ENCODE results near the gene OR2J2.
A peak's percentile ranks its signal among the peaks of the same experiment; 100 is the strongest.
"Not testable (repeated sequence)": the region's sequence is repeated elsewhere in the genome, so short reads cannot be mapped to it uniquely, and the experiment has no call there.

OR2J2 gene

GRCh38 chr6:29170607-29171006 lies at the start of gene OR2J2:
Gene OR2J2, plus strand, starts transcription at chr6:29170907. Its CDS starts 2,729 bp downstream, at chr6:29173636.
- DNase-seq: not testable (repeated sequence)

GRCh38 chr6:29129326-29130012 lies 41.2 kb upstream of the OR2J2 start:
- DNase-seq: peak; percentile 13

- no peak for DNase-seq
Measured at GRCh38 chr6:29130644-29131043, 40.1 kb upstream of the OR2J2 start.

- DNase-seq: no peak
Measured at GRCh38 chr6:29131691-29132090, 39.0 kb upstream of the OR2J2 start.

GRCh38 chr6:29137724-29138123 lies 33.0 kb upstream of the OR2J2 start:
- DNase-seq: no peak

GRCh38 chr6:29141606-29142005 lies 29.1 kb upstream of the OR2J2 start:
- no peak for DNase-seq

- no peak for DNase-seq
Measured at GRCh38 chr6:29142309-29142708, 28.4 kb upstream of the OR2J2 start.

GRCh38 chr6:29146179-29146578 lies 24.5 kb upstream of the OR2J2 start:
- DNase-seq: no peak

- no peak for DNase-seq
Measured at GRCh38 chr6:29147074-29147473, 23.6 kb upstream of the OR2J2 start.

GRCh38 chr6:29149444-29149843 lies 21.3 kb upstream of the OR2J2 start:
- not testable (repeated sequence) for DNase-seq

GRCh38 chr6:29153083-29153482 lies 17.6 kb upstream of the OR2J2 start:
- DNase-seq: no peak

GRCh38 chr6:29155182-29155581 lies 15.5 kb upstream of the OR2J2 start:
- not testable (repeated sequence) for DNase-seq

GRCh38 chr6:29159922-29160321 lies 10.8 kb upstream of the OR2J2 start:
- DNase-seq: not testable (repeated sequence)

- DNase-seq: not testable (repeated sequence)
Measured at GRCh38 chr6:29165571-29165970, 5.1 kb upstream of the OR2J2 start.

- no peak for DNase-seq
Measured at GRCh38 chr6:29171736-29172135, 1.0 kb downstream of the OR2J2 start.

GRCh38 chr6:29183594-29183993 lies 12.9 kb downstream of the OR2J2 start:
- no peak for DNase-seq

- DNase-seq: not testable (repeated sequence)
Measured at GRCh38 chr6:29188659-29189058, 18.0 kb downstream of the OR2J2 start.

- DNase-seq: no peak
Measured at GRCh38 chr6:29200767-29201662, 30.3 kb downstream of the OR2J2 start.

- no peak for DNase-seq
Measured at GRCh38 chr6:29201966-29202365, 31.3 kb downstream of the OR2J2 start.

GRCh38 chr6:29211488-29211887 lies 40.8 kb downstream of the OR2J2 start:
- no peak for DNase-seq

GRCh38 chr6:29216528-29216927 lies 45.8 kb downstream of the OR2J2 start:
- no peak for DNase-seq

- DNase-seq: not testable (repeated sequence)
Measured at GRCh38 chr6:29217242-29217641, 46.5 kb downstream of the OR2J2 start.

- DNase-seq: not testable (repeated sequence)
Measured at GRCh38 chr6:29218056-29218455, 47.3 kb downstream of the OR2J2 start.

All from right hindlimb (tissue), 1 donor.